NCI-H2107 treated with DMSO at 0.1 percent for 48 hours (cell line): Measurements from ENCODE around the gene UTF1.
"Not testable (repeated sequence)": the region's sequence is repeated elsewhere in the genome, so short reads cannot be mapped to it uniquely, and the experiment has no call there.

Source experiments
- DNase-seq: peaks from one replicate; lab custom pipeline; 2025; ENCODE audit not compliant: unreplicated experiment; lab: John Stamatoyannopoulos, UW

Gene UTF1

DNA sequence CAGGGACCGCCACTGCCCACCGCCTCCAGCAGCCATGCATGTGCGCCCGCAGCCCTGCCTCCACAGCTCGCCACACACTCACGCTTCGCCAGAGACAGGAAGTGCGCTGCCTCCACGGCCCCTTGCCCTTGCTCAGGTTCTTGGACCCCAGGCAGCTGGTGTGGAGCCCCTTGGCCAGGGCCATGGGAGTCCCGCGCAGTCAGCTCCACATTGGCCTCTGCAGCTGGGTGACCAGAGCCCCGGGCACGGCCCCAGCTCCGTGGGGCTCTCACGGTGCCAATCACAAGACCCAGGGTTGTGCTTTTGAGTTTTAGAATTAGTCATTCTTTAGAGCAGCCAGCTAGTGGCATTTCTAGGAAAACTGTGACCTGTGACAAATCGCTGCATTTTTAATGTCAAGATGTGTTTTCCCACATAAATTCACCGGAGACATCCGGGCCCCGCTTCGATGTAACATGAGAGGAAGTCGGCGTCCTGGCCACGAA, 4.3 kb upstream of the UTF1 start:
- no peak for DNase-seq

DNA sequence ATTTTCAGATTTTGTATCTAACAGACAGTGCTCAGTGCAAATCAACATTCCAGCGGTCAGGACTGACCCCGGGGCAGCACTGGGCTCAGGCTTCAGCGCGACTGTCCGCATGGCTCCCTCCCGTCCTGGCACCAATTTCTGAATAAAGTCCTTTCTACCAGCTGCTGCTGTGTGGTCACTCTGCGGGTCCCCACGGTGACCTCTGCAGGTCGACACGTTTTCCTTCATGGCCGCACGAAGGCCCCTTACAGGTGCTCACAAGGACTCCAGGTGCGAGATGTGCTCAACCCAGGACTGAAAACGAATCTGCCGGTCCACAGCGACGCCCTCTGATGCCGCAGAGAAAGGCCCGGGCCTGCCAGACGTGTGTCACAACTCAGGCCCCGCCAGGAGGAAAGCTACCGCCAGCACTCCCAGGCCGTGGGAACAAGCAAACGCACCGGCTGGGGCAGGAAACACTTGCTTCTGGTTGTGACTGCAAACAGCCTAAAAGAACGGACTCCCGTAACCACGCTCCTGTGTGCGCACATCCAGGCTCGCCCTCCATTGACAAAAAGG, 3.7 kb upstream of the UTF1 start:
- no peak for DNase-seq

DNA sequence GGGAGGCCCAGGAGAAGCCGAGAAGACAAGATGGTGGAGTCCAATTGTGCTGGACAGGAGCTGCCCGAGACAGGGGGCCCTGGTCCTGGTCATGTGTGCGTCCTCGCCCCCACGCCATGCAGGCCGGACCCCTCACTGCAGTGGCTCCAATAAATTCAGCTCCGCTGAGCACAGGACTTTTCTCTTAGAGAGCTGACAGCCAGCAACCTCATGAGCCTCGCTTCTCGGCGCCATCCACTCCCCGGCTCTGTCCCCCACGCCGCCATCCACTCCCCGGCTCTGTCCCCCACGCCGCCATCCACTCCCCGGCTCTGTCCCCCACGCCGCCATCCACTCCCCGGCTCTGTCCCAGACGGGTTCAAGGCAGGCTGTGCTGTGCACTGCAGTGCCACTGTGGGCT, 2.8 kb upstream of the UTF1 start:
- DNase-seq, result no peak

DNA sequence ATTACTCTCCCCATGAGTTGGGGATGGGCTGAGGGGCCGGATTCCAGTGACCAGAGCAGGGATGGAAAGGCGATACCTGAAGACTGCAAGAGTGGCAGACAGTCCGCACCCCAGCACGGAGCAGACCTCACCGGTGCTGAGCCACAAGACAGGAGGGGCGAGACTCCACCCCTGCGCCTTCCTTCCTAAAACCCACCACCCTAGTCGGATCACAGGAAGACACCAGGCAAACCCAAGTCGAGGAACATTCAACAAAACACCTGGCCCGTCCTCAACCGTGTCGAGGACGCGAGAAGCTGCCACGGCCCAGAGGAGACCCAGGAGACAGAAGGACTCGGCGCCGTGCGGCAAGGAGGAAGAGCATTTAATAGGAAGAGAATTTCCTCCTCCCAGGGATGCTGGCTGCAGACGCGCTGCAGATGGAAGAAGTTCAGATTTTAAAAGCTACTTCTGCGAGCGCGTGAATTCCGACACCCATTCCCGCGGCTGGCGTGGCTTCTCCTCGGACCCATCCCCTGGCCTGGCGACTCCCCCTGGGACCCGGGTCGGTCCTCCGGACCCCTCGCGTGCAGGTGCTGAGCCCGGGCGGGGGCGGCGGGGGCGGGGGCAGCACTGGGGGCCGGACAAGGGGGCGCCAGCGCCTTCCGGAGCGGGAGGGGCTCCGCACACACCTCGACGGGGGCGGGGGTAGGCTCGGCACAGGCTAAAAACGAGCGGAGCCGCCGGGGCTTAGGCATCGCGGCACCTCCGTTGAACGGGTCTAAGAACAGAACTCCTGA, 563 bp upstream of the UTF1 start:
- DNase-seq, result no peak

DNA sequence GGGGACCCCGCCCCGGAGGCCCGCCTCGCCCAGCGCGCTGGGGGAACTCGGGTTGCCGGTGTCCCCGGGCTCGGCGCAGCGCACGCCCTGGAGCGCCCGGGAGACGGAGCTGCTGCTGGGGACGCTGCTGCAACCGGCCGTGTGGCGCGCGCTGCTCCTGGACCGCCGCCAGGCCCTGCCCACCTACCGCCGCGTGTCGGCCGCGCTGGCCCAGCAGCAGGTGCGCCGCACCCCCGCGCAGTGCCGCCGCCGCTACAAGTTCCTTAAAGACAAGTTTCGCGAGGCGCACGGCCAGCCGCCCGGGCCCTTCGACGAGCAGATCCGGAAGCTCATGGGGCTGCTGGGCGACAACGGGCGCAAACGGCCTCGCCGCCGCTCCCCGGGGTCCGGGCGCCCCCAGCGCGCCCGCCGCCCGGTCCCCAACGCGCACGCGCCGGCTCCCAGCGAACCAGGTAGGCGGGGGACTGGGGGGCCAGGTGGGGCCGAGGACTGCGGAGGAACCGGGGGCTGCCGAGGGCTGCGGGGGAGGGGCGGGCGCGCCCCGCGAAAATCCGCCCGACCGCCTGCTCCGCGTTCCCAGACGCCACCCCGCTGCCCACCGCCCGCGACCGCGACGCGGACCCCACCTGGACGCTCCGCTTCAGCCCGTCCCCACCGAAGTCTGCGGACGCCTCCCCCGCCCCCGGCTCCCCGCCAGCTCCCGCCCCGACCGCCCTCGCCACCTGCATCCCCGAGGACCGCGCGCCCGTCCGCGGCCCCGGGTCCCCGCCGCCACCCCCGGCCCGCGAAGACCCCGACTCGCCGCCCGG, 574 bp downstream of the UTF1 start:
- no peak for DNase-seq

DNA sequence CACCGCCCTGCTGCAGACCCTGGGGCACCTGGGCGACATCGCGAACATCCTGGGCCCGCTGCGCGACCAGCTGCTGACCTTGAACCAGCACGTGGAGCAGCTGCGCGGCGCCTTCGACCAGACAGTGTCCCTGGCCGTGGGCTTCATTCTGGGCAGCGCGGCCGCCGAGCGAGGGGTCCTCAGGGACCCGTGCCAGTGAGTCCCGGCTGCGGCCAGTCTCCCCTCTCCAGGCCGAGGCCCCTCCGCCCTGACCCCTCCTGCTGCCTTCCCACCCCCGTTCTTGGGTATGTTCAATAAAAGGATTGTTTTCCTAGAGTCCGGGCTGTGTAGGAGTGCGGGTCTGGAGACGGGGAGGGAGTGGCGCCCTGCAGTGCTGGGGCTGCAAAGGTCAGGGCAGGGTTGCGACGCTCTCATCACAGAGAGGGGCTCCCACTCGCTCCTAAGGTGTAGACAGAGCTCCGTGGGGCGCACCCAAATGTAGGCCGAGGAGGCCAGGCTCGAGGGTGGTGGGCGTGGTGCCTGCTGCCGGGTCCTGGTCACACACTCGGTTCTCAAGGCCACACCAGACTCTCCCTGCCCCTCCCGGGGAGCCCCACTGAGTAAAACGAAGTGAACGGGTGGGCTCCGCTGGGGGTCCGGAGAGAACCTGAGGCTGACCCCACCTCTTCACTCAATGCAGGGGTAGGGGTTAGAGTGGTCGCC, 1.4 kb downstream of the UTF1 start:
- DNase-seq, result no peak

DNA sequence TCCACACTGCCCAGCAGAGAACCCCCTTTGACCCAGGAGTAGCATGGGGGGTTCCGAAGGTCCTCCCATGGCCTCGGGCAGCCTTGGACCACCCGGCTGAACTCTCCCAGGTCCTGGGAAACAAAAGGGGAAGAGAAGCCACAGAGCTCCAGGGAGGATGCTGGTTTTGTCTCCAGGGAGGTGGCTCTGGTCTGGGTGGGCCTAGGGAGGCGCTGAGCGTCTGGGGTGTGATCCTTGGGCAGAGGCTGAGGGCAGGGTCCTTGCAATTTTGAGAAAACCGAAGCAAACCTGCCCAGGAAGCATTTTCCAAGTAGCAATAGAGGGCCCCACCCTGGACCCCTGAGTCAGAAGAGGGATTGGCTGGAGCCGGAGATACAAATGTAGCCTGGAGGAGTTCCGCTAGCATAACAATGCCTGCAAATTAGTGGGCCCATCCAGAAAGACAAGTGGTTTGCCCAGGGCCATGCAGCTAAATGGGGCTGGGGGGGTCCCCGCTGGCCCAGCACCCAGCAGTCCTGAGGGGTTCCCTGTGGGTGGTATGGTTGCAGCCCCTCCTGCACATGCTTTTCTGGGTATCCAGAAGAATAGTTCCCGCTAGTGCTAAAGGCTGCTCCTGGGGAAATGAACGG, 2.0 kb downstream of the UTF1 start:
- no peak for DNase-seq

DNA sequence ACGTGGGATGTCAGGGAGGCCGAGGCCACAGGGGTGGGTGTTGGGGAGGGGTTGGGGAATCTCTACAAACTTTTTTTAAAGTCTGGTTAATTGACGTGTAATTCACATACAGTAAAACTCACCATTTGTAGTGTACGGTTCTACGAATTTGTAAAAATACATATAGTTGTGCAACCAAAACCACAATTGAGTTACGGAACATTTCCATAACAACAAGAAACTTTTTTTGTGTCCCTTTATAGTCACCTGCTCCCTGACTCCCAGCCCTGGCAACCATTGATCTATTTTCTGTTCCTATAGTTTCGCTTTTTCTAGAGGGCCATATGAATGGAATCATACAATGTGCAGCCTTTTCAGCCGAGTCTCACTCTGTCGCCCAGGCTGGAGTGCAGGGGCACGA, 4.8 kb downstream of the UTF1 start:
- not testable (repeated sequence) for DNase-seq

DNA sequence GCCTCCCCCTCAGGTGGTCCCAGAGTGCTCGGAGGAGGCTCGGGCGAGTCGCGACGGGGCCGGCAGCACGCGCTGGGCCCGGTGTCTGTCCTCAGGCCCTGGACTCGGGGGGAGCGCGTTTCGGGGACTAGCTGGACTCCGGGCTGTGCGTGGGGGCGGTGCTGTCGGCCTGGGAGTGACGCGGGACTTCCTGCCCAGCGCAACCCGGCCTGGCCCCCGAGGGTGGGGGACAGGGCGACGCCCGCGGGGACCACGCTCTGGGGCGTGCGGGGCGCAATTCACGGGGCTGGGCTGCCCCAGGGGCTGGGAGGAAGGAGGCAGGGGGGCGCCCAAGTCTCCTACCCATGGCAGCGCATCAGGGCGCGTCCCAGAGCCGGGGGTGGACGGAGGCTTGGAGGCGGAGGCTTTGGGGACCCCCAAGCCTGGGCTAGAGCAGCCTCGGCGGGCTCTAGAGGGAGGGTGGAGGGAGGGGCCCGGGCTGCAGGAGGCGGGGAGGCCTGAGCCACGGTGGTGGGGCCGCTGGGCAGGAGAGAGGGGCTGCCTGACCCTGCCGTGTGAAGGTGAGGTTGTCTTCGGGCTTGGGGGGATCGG, 5.3 kb downstream of the UTF1 start:
- no peak for DNase-seq

DNA sequence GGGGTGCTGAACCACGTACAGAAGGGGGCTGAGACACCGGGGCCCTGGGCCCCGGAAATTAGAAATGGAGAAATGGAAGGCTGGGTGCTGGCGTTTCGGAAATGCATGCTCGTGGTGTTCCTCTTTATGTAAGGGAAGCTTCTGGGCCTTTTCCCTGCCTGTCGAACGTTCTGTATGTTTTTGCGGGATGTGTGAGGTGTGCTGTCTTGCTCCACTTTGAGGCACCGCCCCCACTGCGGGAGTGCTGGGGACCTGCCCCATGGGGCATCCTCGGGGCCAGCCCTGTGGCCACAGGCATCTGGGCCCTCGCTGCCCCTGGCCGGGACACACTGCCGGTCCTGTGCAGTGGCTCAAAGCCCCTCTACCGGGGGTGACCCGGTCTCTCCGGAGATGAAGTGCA, 5.9 kb downstream of the UTF1 start:
- DNase-seq, result no peak

DNA sequence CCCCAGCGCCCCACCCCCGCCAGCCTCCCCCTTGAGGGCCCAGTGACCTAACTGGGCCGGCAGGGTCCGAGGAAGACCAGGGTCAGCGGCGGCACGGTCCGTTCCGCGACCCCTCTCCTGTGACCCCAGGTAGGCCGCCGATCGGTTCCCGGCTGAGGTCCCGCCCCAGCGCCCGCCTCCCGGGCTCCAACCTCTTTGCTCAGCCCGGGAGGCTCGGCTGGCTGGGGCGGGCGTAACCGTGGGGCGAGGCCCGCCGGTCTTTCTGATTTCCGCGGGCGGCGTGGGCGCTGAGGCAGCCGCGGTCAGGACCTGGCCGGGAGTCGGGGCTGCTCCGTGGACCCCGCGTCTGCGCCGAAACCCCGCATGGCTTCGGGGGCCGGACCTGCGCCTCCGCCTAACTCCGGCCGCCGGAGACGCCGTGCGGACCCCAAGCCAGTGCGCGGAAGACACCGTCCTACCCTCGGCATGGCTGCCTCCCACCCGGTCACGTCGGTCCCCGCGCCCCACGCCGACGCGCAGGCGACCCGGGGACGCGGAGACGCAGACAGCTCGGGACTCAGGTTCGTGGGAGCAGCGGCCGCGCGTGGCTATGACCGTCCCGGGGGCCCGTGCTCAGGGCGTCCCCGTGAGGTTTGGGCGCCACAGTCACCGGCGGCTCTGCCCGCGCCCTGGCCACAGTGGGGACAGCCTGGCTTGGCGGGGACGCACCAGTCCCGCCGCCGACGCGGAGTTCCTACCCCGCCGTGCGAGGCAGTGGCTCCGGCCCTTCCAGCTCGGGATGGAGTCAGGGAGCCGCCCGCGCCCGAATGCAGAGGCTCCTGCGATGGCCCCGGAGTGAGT, 6.6 kb downstream of the UTF1 start:
- DNase-seq, result no peak

DNA sequence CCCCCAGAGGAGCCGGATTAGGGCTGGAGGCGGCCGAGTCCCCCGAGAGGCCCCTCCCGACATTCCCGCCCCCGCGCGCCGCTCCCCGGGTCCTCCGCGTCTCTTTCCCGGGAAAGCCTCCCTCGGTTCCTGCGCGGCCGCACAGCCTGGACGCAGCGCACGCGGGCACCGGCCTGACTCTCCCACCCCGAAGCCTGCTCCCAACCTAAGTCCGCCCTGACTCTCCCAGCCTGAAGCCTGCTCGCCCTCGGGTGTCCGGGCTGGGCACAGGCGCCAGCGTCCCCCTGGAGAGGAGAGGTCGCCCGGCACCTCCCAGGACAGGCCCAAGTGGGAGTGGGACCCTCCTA, 7.2 kb downstream of the UTF1 start:
- no peak for DNase-seq

DNA sequence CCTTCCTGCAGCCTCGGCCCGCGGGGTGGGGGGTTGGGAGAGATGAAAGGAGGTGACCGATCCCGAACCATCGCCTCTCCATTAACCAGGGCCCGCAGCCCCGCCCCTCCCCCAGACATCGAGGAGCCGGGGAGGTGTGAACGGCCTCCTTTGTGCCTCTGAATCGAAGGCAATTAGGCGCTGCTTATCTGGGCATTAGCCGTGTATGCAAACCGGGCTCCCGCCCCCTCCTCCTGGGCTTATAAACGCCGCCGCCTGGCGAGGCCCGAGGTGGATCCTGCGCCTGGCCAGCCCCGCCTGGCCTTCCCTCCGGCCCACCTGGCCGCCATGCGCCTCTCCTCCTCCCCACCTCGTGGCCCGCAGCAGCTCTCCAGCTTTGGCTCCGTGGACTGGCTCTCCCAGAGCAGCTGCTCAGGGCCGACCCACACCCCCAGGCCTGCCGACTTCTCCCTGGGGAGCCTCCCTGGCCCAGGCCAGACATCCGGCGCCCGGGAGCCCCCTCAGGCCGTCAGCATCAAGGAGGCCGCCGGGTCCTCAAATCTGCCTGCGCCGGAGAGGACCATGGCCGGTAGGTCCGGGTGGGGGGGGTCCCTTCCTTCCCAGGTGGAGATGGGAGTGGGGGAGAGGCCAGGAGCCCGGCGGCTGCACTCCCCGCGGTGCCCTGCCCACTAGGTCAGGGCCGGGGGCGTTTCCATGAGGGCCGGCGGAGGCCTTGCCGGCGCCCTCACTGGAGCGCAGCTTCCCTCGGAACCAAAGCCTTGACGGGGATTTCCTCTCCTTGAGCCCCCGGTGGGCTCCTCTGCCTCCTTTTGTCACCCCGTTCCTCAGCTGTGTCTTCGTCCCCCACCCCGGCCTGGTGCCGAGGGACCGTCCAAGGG, 7.8 kb downstream of the UTF1 start, which contains the start of gene VENTX:
TSS of gene VENTX (plus strand) at position 268 of the 878 bp plus-strand sequence. CDS start at position 328, 60 bp downstream.
- DNase-seq, result no peak

DNA sequence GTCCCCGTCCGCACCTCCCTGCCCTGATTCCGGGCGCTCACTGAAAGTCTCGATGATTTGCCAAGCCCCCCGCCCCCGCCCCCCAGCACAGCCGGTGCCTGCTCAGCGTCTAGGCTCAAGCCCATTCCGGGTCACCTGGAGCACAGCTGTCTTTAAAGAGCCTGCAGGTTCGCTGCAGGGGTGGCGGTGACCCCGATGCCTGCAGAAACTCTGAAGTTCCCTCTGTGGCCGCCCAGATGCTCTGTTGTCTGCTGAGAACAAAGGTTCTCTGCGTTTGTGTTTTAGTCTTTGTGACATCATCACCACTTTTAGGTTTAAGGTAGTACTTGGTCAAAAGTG, 8.4 kb downstream of the UTF1 start:
- no peak for DNase-seq

DNA sequence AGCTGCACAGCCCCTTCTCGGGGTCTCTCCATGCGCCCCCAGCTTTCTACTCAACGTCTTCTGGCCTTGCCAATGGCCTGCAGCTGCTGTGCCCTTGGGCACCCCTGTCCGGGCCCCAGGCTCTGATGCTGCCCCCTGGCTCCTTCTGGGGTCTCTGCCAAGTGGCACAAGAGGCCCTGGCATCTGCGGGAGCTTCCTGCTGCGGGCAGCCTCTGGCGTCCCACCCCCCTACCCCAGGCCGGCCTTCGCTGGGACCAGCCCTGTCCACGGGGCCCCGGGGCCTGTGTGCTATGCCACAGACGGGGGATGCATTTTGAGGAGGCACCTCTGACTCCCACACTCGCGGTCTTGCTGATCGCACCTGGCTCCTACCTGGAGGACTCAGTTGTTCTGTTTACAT, 10.0 kb downstream of the UTF1 start:
- DNase-seq, result no peak

DNA sequence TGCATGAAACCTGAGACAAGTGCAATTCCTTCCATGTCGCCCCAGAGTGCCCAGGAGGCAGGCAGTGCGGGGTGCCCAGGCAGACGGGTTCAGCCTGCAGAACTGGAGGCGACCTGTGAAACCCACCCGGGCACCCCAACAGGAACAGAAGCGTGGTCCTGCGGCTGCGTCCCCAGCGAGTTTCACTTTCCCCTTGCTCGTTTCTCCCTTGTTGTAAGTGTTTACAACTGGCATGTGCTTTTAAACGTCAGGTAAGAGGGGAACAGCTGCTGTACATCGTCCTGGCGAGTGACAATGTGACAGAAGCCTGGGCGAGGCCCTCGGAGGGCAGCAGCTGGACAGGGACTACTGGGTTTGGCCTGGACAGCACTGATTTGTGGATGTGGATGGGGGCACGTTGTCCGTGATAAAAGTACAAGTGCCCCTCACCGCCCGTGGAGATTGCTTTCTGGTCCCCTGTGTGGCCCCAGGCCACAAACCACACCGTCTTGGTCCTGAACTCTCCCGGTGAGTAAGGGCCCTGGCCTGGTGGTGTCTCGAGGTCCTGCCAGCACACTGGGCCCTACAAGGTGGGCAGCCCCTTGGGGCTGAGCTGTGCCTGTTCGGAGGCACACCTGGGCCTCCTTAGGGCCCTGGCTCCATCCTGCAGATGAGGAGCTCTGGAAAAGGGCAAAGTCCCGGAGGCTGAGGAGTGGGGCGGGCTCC, 11.6 kb downstream of the UTF1 start:
- no peak for DNase-seq

DNA sequence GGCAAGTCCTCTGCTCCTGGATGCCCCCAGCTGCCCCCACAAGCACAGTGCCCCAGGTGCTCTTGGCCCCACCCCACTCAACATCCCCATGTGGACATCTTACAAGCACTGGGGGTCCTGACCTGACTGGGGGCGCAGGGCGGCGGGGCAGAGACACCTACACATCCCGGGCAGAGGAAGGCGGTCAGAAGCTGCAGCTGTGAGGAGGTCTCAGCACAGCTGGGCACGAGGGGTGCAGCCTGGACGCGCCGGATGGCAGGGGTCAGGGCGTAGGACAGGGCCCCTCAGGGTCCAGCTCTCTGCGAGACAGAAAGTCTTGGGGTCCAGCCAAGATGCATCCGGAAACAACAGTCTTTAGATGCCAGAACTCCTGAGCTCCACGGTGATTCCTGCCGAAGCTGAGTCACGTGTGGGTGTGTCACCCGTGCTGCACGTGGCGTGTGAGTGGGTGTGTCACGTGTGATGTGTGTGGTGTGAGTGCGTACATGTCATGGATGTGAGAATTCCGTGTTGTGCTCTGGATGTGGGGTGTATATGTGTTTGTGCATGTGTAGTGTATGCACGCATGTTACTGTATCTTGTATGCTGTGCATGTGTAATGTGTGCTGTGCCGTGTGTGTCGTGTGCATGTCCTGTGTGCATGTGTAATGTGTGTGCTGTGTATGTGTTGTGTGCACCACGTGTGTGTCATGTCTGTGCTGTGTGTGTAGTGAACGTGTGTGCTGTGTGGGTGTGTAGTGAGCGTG, 12.8 kb downstream of the UTF1 start:
- no peak for DNase-seq

DNA sequence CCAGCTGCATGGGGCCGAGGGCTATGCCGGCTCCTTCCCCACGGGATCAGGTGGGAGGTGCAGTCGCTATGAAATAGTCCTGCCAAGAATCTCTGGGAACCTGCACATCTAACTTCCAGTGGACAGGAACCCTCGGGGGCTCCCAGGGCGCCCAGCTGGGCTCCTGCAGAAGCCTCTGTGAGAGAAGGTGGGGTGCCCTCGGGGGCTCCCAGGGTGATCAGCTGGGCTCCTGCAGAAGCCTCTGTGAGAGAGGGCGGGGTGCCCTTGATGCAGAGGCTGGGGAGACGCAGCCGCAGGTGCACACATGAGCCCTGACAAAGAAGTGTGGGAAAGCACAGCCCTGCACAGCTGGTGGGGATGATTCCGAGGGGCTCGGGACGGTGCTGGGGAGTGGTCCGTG, 13.6 kb downstream of the UTF1 start:
- no peak for DNase-seq
